Activated T-cell treated with anti-CD3 and anti-CD28 coated beads, Interleukin-2, amount 50 U/mL, for 24 hours (primary cell): Measurements from ENCODE around the gene PA2G4.
"Not testable (repeated sequence)": the region's sequence is repeated elsewhere in the genome, so short reads cannot be mapped to it uniquely, and the experiment has no call there.

Experiments used
- DNase-seq: peaks from one replicate; pipeline ENCODE4 v3.0.0-alpha.2; 2020
- H3K27ac Mint-ChIP-seq: 2 replicates; pipeline ENCODE4 v1.8.0; 2020; ENCODE audit warnings: mild to moderate bottlenecking, mixed read lengths
- H3K27me3 Mint-ChIP-seq: 2 replicates; pipeline ENCODE4 v1.8.0; 2020; ENCODE audit warnings: mixed read lengths
- H3K36me3 Mint-ChIP-seq: 2 replicates; pipeline ENCODE4 v1.8.0; 2020; ENCODE audit warnings: low read depth, mixed read lengths
- H3K4me1 Mint-ChIP-seq: 2 replicates; pipeline ENCODE4 v1.8.0; 2020; ENCODE audit warnings: low read depth, mixed read lengths
- H3K4me3 Mint-ChIP-seq: 2 replicates; pipeline ENCODE4 v1.8.0; 2020; ENCODE audit warnings: mild to moderate bottlenecking, moderate library complexity, mixed read lengths
- H3K9me3 Mint-ChIP-seq: 2 replicates; pipeline ENCODE4 v1.8.0; 2020; ENCODE audit warnings: mixed read lengths

Gene PA2G4

DNA sequence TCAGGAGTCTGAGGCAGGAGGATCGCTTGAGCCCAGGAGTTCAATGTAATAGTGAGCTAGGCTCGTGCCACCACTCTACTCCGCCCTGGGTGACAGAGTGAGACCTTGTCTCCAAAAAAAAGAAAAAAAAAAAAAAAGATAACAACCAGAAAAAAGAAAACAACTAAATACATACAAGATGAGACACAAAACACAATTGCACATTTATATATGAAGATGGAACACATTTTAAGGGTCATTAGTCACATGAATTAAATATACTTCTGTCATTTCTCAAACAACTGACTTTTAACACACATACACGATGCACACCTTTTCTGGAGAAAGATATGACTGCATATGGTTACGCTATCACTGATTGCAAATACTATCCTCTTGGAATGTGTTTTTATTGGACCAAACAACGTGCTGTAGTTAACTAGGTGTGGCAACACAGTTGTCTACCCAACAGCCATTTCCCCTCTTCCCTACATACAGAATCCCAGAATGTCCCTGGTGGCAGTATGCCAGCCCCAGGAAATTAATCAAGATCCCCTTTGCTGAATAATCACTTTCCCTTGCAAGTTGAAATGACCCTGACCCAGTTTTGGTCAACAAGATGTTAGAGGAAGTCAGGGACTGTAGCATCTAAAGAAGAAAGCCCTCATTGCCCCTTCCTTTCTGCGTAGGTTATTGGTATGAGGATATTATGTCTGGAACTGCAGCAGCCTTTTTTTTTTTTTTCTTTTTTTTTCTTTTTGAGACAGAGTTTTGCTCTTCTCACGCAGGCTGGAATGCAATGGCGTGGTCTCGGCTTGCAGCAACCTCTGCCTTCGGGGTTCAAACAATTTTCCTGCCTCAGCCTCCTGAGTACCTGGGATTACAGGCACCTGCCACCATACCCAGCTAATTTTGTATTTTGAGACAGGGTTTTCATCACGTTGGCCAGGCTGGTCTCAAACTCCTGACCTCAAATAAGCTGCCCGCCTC is 42.4 kb downstream of the PA2G4 start:
- Mint-ChIP-seq H3K4me3 (no peak overlapping the region), H3K9me3 (no peaks in the 10 kb centered on the region), H3K27me3 (no peaks in the 10 kb centered on the region), H3K27ac (peak overlapping the region; percentile 6), H3K36me3 (peaks cover 43% of the 10 kb centered on the region), H3K4me1 (peaks cover 37% of the 10 kb centered on the region)
- no peak for DNase-seq

- H3K4me3 Mint-ChIP-seq: peak overlapping the region; percentile 91
- no peaks in the 10 kb centered on the region for H3K9me3 Mint-ChIP-seq
- no peaks in the 10 kb centered on the region for H3K27me3 Mint-ChIP-seq
- no peak for DNase-seq
- H3K27ac Mint-ChIP-seq: peak overlapping the region; percentile 97
- peaks cover 23% of the 10 kb centered on the region for H3K36me3 Mint-ChIP-seq
- H3K4me1 Mint-ChIP-seq: peaks cover 40% of the 10 kb centered on the region
Observed at GRCh38 chr12:56150563-56150962, 46.2 kb downstream of the PA2G4 start.

DNA sequence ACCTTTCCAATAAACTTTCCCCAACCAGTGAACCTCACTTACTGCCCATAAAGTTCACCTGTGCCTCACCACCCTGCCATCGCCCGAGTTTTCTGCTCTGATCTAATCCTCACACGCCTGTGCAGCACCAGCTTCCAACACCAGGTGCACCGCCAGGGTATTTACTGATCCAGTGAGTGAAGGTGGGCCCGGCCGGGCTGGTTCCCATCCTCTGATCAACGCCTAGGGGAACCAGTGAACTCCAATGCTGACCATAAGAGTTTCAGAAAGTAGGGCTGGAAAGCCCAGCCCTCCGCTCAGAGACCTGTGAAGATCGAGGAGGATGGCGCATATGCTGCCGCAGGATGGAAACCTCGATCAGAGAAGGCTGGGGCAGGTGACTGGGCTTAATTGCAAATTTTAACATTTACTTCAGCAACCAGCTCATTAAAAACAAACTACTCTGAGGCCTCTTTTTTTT is 47.3 kb downstream of the PA2G4 start:
- Mint-ChIP-seq H3K4me3 (peak overlapping the region; percentile 91), H3K36me3 (peaks cover 29% of the 10 kb centered on the region), H3K4me1 (peaks cover 42% of the 10 kb centered on the region), H3K9me3 (no peaks in the 10 kb centered on the region), H3K27me3 (no peaks in the 10 kb centered on the region), H3K27ac (peak overlapping the region; percentile 97)
- peak; percentile 80 for DNase-seq

- Mint-ChIP-seq H3K4me3 (peak within 1 kb of the TSS; percentile 91), H3K27ac (peak within 1 kb of the TSS; percentile 97), H3K36me3 (peaks cover 32% of the 10 kb centered on the region), H3K4me1 (peaks cover 43% of the 10 kb centered on the region), H3K9me3 (no peaks in the 10 kb centered on the region), H3K27me3 (no peaks in the 10 kb centered on the region)
- peak; percentile 94 for DNase-seq
Observed at GRCh38 chr12:56152132-56152755, 47.9 kb downstream of the PA2G4 start, which contains the start of gene MYL6B. Gene MYL6B (plus strand): TSS chr12:56152587. CDS start chr12:56153919, 1,332 bp downstream.

GRCh38 chr12:56152756-56153677 is 48.7 kb downstream of the PA2G4 start:
- Mint-ChIP-seq H3K27ac (peak overlapping the region; percentile 97), H3K36me3 (peaks cover 37% of the 10 kb centered on the region), H3K4me1 (peaks cover 48% of the 10 kb centered on the region), H3K27me3 (no peaks in the 10 kb centered on the region), H3K9me3 (no peaks in the 10 kb centered on the region), H3K4me3 (peak overlapping the region; percentile 91)
- no peak for DNase-seq

GRCh38 chr12:56153678-56154065 is 49.3 kb downstream of the PA2G4 start:
- peaks cover 48% of the 10 kb centered on the region for H3K4me1 Mint-ChIP-seq
- DNase-seq: no peak
- H3K9me3 Mint-ChIP-seq: no peaks in the 10 kb centered on the region
- H3K27ac Mint-ChIP-seq: no peak overlapping the region
- H3K36me3 Mint-ChIP-seq: peaks cover 44% of the 10 kb centered on the region
- H3K27me3 Mint-ChIP-seq: no peaks in the 10 kb centered on the region
- H3K4me3 Mint-ChIP-seq: peak overlapping the region; percentile 91

DNA sequence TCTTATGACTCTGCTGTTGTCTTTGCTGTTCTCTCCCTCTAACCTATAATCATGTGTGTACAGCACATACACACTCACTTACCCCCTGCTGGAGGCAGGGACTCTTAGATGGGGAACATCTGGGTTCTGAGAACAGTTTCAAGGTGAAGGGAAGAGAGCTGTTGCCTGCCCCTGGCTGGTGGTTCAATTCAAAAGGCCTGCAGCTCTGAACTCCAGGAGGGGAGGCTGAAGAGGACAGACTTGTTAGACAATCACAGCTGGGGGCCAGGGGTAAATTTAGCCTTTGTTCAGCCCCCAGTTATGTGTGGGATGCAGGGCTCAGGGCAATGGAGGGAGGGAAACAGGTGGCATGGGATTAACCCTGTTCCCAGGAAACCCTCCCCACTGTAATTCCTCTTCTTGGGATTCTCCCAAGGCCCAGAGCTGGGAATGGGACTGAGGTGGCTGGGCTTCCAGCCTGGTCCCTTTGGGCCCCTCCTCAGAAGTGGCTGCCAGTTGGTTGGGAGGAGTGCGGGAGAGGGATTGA is 50.0 kb downstream of the PA2G4 start:
- no peak overlapping the region for H3K27ac Mint-ChIP-seq
- H3K36me3 Mint-ChIP-seq: peaks cover 50% of the 10 kb centered on the region
- no peak overlapping the region for H3K4me3 Mint-ChIP-seq
- H3K27me3 Mint-ChIP-seq: no peaks in the 10 kb centered on the region
- no peak for DNase-seq
- no peaks in the 10 kb centered on the region for H3K9me3 Mint-ChIP-seq
- peaks cover 52% of the 10 kb centered on the region for H3K4me1 Mint-ChIP-seq

GRCh38 chr12:56154818-56155217 is 50.5 kb downstream of the PA2G4 start:
- H3K27me3 Mint-ChIP-seq: no peaks in the 10 kb centered on the region
- peaks cover 55% of the 10 kb centered on the region for H3K36me3 Mint-ChIP-seq
- peak overlapping the region; percentile 15 for H3K27ac Mint-ChIP-seq
- H3K4me3 Mint-ChIP-seq: no peak overlapping the region
- DNase-seq: no peak
- H3K9me3 Mint-ChIP-seq: no peaks in the 10 kb centered on the region
- peaks cover 57% of the 10 kb centered on the region for H3K4me1 Mint-ChIP-seq

DNA sequence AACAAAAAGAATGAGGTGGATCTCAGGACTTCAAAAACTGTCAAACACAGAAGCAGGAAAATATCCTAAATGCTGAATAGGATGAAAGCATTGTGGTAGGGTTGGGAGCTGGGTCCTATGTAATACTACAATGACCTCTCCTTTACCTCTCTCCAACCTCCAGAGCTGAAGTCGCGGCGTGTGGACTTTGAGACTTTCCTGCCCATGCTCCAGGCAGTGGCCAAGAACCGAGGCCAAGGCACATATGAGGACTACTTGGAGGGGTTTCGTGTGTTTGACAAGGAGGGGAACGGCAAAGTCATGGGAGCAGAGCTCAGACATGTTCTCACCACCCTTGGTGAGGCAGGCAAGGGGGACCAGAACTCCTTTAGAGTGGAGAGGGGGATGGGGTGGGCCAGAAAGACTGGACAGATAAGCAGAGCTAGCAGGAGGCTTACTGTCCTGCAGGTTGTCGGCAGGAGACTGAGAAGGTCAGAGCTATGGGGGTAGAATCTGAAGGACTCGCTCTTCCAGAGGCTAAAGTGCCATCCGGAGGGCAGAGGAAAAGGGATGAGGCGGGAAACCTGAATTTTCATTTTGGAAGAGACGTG is 51.0 kb downstream of the PA2G4 start:
- Mint-ChIP-seq H3K27ac (peak overlapping the region; percentile 15), H3K36me3 (peaks cover 61% of the 10 kb centered on the region), H3K27me3 (no peaks in the 10 kb centered on the region), H3K4me3 (no peak overlapping the region), H3K9me3 (no peaks in the 10 kb centered on the region), H3K4me1 (peaks cover 59% of the 10 kb centered on the region)
- no peak for DNase-seq

DNA sequence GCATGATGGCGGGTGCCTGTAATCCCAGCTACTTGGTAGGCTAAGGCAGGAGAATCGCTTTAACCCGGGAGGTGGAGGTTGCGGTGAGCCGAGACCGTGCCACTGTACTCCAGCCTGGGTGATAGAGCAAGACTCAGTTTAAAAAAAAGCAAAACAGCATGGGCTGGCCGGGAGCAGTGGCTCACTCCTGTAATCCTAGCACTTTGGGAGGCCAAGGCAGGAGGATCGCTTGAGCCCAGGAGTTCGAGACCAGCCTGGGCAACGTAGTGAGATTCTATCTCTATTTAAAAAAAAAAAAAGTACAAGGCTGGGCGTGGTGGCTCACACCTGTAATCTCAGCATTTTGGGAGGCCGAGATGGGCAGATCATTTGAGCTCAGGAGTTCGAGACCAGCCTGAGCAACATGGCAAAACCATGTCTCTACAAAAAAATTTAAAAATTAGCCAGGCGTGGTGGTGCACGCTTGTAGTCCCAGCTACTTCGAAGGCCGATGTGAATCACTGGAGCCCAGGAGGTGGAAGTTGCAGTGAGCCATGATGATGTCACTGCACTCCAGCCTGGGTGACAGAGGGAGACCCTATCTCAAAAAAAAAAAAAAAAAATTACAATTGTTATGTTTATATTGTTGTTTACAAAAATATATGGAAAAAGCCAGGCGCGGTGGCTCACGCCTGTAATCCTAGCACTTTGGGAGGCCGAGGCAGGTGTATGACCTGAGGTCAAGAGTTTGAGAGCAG is 52.3 kb downstream of the PA2G4 start:
- Mint-ChIP-seq H3K27ac (peak overlapping the region; percentile 99), H3K36me3 (peaks cover 73% of the 10 kb centered on the region), H3K4me1 (peaks cover 58% of the 10 kb centered on the region), H3K4me3 (peak overlapping the region; percentile 99)
- H3K9me3 Mint-ChIP-seq, H3K27me3 Mint-ChIP-seq, DNase-seq: not testable (repeated sequence)

GRCh38 chr12:56157201-56158028 is 53.1 kb downstream of the PA2G4 start:
- peaks cover 75% of the 10 kb centered on the region for H3K36me3 Mint-ChIP-seq
- H3K4me3 Mint-ChIP-seq: peak overlapping the region; percentile 99
- no peaks in the 10 kb centered on the region for H3K27me3 Mint-ChIP-seq
- H3K9me3 Mint-ChIP-seq: no peaks in the 10 kb centered on the region
- peaks cover 54% of the 10 kb centered on the region for H3K4me1 Mint-ChIP-seq
- peak; percentile 74 for DNase-seq
- peak overlapping the region; percentile 99 for H3K27ac Mint-ChIP-seq

DNA sequence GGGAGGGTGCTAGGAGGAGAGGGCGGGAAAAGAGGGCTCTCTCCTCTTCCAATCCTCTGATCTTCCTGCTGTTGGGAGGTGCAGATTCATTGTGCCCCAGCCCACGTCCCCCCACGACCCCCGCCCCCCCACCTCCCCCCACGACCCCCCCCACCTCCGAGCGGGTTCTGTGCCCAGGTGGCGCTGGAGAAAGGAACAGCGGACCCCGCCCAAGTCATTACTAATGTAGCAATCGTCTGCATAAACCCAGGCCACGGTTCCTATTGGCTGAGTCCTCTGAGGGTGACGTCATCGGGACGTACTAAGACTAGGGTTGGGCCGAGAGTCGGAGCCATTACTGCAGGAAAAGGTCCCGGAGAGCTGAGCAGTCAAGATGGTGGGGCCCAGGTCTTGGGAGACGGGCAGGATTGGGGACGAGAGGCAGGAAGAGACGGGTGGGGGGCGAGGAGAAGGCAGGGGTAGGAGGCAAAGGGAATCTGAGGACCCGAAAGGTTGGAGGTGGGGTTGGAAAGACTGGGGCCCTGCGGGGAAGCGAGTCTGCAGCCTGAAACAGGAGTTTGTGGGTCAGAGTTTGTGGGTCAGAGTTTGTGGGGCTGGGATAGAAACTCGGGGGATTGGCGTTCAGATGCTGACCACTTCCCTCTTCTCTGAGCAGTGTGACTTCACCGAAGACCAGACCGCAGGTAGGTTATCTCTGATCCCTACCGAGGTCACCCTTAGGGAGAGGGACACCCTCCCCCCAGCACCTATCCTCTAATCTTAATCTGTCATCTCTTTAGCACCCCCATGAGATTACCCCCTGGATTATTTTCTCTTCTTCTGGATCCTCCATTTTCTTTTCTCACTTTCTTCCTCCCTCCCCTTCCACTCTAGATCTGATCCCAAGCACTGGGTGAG is 53.9 kb downstream of the PA2G4 start, which contains the start of gene MYL6:
TSS of gene MYL6 (plus strand) at position 331 of the 897 bp plus-strand sequence. CDS start at position 374, 43 bp downstream.
- peak within 1 kb of the TSS; percentile 99 for H3K27ac Mint-ChIP-seq
- peaks cover 82% of the 10 kb centered on the region for H3K36me3 Mint-ChIP-seq
- DNase-seq: peak; percentile 86
- no peaks in the 10 kb centered on the region for H3K9me3 Mint-ChIP-seq
- H3K27me3 Mint-ChIP-seq: no peaks in the 10 kb centered on the region
- peaks cover 48% of the 10 kb centered on the region for H3K4me1 Mint-ChIP-seq
- H3K4me3 Mint-ChIP-seq: peak within 1 kb of the TSS; percentile 99
